Right ventricle myocardium superior (tissue), 1 donor: ENCODE data around the gene PRR14L. TPM values are rescaled to one million over a fixed set of nuclear protein-coding genes. Genes with fewer than 3 reads are reported as not detected.
"Not testable (repeated sequence)": the region's sequence is repeated elsewhere in the genome, so short reads cannot be mapped to it uniquely, and the experiment has no call there.

Experiments used
- ATAC-seq: fragments of 200-7000 bp; cut with Tn5 transposase; one replicate; pipeline ENCODE4 v1.9.1; 2020; ENCODE audit warnings: mild to moderate bottlenecking; ENCODE audit not compliant: poor library complexity
- DNase-seq: peaks from one replicate; pipeline ENCODE4 v3.0.0-alpha.2; 2020
- intact Hi-C: fragments of 100-400 bp; cut with DNase I; formaldehyde crosslinking; loops from one replicate; pipeline ENCODE4 v1.11.2; 2022
- total RNA-seq: library from RNA; stranded (reverse); fragmentation: NEBNext Ultra II Directional; extraction: Animal tissue kit (Norgen Biotek cat#: 25700); gene quantifications from one replicate; pipeline ENCODE4 v1.2.1, GENCODE V29; 2021
- donor health status: DM: no; HTN: yes; CAD: no; lungs with severe emphysema.

Gene PRR14L
- total RNA-seq, 1 donor from 2014 or later = 17.8 TPM

- no peak for ATAC-seq
- intact Hi-C loops = no loop called here
- no peak for DNase-seq
Observed at GRCh38 chr22:31747441-31747840, 2.5 kb downstream of the PRR14L start.

- intact Hi-C loops = no loop called here
- ATAC-seq (no peak), DNase-seq (no peak)
Observed at GRCh38 chr22:31743871-31744270, 6.1 kb downstream of the PRR14L start.

- intact Hi-C loops = no loop called here
- ATAC-seq = no peak
Observed at GRCh38 chr22:31742682-31743081, 7.2 kb downstream of the PRR14L start.

GRCh38 chr22:31742115-31742514, 7.8 kb downstream of the PRR14L start:
- intact Hi-C loops = no loop called here
- DNase-seq = no peak
- ATAC-seq = no peak

More at GRCh38 chr22:31742682-31743081, 7.2 kb downstream of the PRR14L start:
- DNase-seq = no peak

- ATAC-seq, intact Hi-C loops, DNase-seq: not testable (repeated sequence)
Observed at GRCh38 chr22:31740314-31740713, 9.6 kb downstream of the PRR14L start.

GRCh38 chr22:31739795-31740201, 10.1 kb downstream of the PRR14L start:
- DNase-seq (no peak), ATAC-seq (peak; percentile 79)
- intact Hi-C loops = no loop called here

- ATAC-seq (peak; percentile 18), DNase-seq (no peak)
- intact Hi-C loops = no loop called here
Observed at GRCh38 chr22:31738566-31738965, 11.4 kb downstream of the PRR14L start.

GRCh38 chr22:31737932-31738331, 12.0 kb downstream of the PRR14L start:
- DNase-seq (no peak), ATAC-seq (no peak)
- intact Hi-C loops = no loop called here

GRCh38 chr22:31736458-31736857, 13.5 kb downstream of the PRR14L start:
- intact Hi-C loops = no loop called here
- no peak for DNase-seq
- ATAC-seq = no peak

GRCh38 chr22:31734512-31734911, 15.4 kb downstream of the PRR14L start:
- no peak for DNase-seq
- no peak for ATAC-seq
- intact Hi-C loops = no loop called here

- ATAC-seq = no peak
- no peak for DNase-seq
- intact Hi-C loops = no loop called here
Observed at GRCh38 chr22:31733580-31734079, 16.3 kb downstream of the PRR14L start.

- no peak for DNase-seq
- intact Hi-C loops = no loop called here
- ATAC-seq = no peak
Observed at GRCh38 chr22:31732089-31732829, 17.7 kb downstream of the PRR14L start.

GRCh38 chr22:31730344-31730711, 19.6 kb downstream of the PRR14L start:
- DNase-seq (no peak), ATAC-seq (no peak)

GRCh38 chr22:31728857-31729256, 21.1 kb downstream of the PRR14L start:
- intact Hi-C loops = no loop called here
- no peak for ATAC-seq
- no peak for DNase-seq

More at GRCh38 chr22:31730344-31730711, 19.6 kb downstream of the PRR14L start:
- intact Hi-C loops = no loop called here

GRCh38 chr22:31726692-31727091, 23.2 kb downstream of the PRR14L start:
- DNase-seq (no peak), ATAC-seq (peak; percentile 85)
- intact Hi-C loops = no loop called here

- DNase-seq (no peak), ATAC-seq (no peak)
- intact Hi-C loops = no loop called here
Observed at GRCh38 chr22:31723723-31724122, 26.2 kb downstream of the PRR14L start.

GRCh38 chr22:31719850-31720471, 30.0 kb downstream of the PRR14L start:
- intact Hi-C loops = no loop called here
- ATAC-seq = no peak
- no peak for DNase-seq

- intact Hi-C loops = no loop called here
- ATAC-seq (no peak), DNase-seq (no peak)
Observed at GRCh38 chr22:31715147-31715778, 34.7 kb downstream of the PRR14L start.

- DNase-seq, ATAC-seq, intact Hi-C loops: not testable (repeated sequence)
Observed at GRCh38 chr22:31711226-31711625, 38.7 kb downstream of the PRR14L start.

GRCh38 chr22:31707519-31707918, 42.4 kb downstream of the PRR14L start:
- DNase-seq = no peak
- intact Hi-C loops = no loop called here
- ATAC-seq = no peak
